CD1c-positive myeloid dendritic cell (primary cell): ENCODE results near the gene TAOK1.

Source experiments
- DNase-seq: peaks from one replicate; pipeline ENCODE4 v3.0.0-alpha.2; 2016; ENCODE audit errors: extremely low spot score

TAOK1 gene

DNA sequence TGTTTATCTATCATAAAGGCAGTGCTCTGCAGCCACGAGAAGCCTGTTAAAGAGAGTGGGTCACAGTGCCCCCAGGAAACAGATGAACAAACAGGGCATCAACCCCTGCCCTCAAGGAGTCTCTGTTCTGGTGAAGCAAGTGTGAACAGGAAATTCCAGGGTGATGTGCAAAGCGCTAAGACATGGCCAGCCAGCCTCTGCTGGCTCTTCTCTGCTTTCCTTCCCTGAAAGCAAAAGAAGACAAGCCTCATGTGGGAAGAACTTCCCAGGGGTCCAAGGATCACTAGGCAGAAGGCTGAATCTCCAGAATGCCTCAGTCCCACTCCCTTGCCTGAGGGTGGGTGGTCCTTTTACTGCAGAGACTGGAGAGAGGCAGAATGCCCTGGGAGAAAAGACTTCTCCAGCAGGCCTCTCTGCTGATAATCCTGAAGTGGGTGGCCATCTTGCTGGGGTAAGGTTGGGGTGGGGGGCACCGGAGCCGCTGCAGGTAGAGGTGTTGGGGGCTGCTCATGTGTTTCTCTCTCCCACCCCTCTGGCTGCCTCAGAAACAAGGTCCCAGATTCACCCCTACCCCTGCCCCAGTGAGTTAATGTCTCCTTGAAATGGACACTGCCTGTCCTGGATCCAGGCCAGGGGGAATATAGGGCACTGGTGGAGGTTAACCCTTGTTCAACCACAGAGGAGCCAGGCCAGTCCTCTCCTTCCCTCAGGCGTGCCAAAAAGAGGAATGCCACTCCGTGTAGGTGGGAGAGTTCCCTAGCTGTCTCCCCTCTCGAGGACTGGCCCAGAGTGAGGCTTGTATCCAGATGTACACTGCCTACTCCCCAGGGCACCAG is 205.2 kb downstream of the TAOK1 start:
- DNase-seq: no peak

DNA sequence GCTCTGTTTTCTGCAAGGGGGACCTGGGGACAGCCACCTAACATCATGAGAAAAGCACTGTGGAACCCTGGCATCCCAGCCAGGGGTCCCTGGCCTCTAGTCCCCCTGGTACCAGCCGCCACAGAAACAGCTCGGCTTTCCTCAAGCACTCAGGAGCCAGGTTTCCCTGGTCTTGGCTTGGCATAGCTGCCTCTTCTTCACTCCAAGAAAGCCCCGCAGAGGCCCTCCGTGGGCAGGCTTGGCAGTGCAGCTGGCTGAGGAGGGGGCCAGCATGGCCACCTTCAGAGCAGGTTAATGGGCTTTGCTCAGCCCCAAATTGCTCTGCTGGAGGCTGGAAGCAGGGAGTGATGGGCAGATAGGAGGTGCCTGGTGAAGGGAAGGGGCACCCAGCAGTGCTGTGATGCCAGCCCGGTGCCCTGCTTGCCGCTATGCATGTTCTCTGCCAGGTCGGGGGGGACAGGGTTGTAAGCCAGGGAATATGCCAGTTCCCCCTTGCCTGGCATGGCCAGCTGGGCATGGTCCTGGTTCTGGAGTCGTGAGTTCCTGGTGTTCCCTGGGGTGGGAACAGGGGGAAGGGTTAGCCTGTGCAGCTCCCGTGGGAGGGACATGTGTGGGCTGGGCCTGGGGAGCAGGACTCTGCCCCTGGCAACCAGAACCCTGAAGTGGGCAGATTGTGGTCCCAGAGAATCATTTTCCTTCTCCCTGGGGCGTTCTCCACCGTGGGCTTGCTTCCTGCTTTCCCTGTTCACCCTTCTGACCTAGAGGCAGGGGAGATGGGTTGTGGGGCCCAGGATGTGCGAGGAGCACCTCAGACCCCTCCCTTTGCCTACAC is 206.0 kb downstream of the TAOK1 start:
- DNase-seq: no peak

DNA sequence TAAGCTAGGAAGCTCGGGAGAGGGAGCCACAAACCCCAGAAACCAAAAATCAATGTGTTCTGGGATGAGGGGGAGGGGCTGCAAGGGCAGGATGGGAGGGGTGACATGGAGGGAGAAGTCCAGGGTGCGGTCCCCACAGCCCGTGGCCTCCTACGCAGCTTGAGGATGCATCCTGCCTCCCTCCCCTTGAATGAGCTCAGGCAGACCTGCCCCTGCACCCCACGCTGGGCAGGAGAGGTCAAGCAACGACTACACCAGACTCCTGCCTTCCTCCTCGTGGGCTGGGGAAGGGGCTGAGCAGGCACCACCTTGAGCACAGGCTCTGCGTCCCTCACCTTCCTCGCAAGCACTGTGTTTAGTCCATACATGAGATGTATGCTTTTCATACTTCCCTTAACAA is 206.6 kb downstream of the TAOK1 start:
- DNase-seq: no peak

DNA sequence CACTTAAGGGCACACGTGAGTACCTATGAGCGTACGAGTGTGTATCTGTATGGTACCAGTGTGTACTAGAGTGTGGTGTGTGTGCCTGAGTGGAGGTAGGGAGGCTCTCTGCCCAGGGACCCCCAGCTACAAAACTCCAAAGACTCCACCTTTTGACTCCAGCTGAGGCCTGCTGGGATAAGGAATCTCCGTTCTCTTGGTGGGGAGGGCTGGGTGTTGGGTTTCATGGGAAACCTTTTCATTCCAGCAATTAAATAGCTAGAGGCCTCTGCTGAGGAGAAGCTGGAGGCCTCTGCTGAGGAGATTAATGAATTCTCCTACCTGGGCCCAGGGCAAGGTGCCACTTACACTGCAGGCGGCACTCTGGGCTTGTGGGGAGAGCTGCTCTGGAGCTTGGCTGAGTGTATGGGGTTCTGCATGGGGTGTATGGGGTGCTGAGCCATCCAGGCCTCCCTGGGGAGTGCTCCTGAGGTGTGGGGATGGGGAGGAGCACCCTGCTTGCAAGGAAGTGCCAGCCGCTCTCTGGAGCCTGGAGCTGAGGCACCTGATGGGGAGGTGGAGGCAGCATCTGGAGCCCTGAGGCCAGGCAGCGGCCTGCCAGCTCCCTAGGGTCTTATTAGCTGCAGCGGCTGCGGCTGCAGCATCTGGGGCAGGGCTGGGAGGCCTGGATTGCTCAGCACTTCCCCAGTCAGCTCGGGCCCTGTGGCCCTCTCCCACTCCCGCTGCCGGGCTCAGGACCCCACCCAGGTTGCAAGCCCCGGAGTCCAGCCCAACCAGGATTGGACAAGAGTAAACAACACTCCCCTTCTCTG is 207.4 kb downstream of the TAOK1 start:
- DNase-seq: no peak
